SK-N-SH treated with all-trans-retinoic acid at 6 μM for 48 hours (cell line): Measurements from ENCODE around the gene CLCN6.

ENCODE experiments used
- ATAC-seq: fragments of 200-7000 bp; cut with Tn5 transposase; 3 replicates; pipeline ENCODE4 v1.9.1; 2020; ENCODE audit warnings: mild to moderate bottlenecking, moderate library complexity
- BACH2 ChIP-seq: fragments of 250-450 bp; sonication (Bioruptor Pico); IDR thresholded peaks from 2 replicates; pipeline ENCODE4 v1.9.0; 2021; ENCODE audit warnings: mild to moderate bottlenecking, borderline replicate concordance
- ESRRG ChIP-seq: fragments of 250-450 bp; sonication (Bioruptor Pico); IDR thresholded peaks from 2 replicates; pipeline ENCODE4 v1.6.1; 2021; ENCODE audit warnings: mild to moderate bottlenecking
- ISL1 ChIP-seq: fragments of 250-450 bp; sonication (Bioruptor Pico); IDR thresholded peaks from 2 replicates; pipeline ENCODE4 v2.1.2; 2022; ENCODE audit warnings: mild to moderate bottlenecking, moderate library complexity
- PPARA ChIP-seq: fragments of 250-450 bp; sonication (Bioruptor Pico); IDR thresholded peaks from 2 replicates; pipeline ENCODE4 v1.5.0; 2020; ENCODE audit warnings: mild to moderate bottlenecking, borderline replicate concordance
- SNAI2 ChIP-seq: fragments of 250-450 bp; sonication (Bioruptor Pico); IDR thresholded peaks from 2 replicates; pipeline ENCODE4 v1.5.0; 2020; ENCODE audit warnings: mild to moderate bottlenecking, moderate library complexity
- TCF4 ChIP-seq: fragments of 250-450 bp; sonication (Bioruptor Pico); IDR thresholded peaks from 2 replicates; pipeline ENCODE4 v1.8.0; 2021; ENCODE audit warnings: mild to moderate bottlenecking, moderate library complexity, borderline replicate concordance
- ZC3H10 ChIP-seq: fragments of 250-450 bp; sonication (Bioruptor Pico); IDR thresholded peaks from 2 replicates; pipeline ENCODE4 v1.5.1; 2021; ENCODE audit warnings: mild to moderate bottlenecking, moderate library complexity
- ZFP30 ChIP-seq: fragments of 450-650 bp; formaldehyde crosslinking; IDR thresholded peaks from 2 replicates; pipeline ENCODE4 v1.5.0; 2022; ENCODE audit warnings: mild to moderate bottlenecking, moderate library complexity
- ZNF565 ChIP-seq: fragments of 450-650 bp; formaldehyde crosslinking; conservative IDR thresholded peaks from 2 replicates; pipeline ENCODE4 v1.5.0; 2020; ENCODE audit warnings: low read depth, mild to moderate bottlenecking, moderate library complexity
- ZNF70 ChIP-seq: fragments of 450-650 bp; formaldehyde crosslinking; IDR thresholded peaks from 2 replicates; pipeline ENCODE4 v1.5.0; 2020; ENCODE audit warnings: mild to moderate bottlenecking, moderate library complexity
- ZNF8 ChIP-seq: fragments of 450-650 bp; formaldehyde crosslinking; IDR thresholded peaks from 2 replicates; pipeline ENCODE4 v1.5.0; 2020; ENCODE audit warnings: mild to moderate bottlenecking, moderate library complexity
- TF ChIP-seq, protein P1 (sequence below): fragments of 250-450 bp; sonication (Bioruptor Pico); IDR thresholded peaks from 2 replicates; pipeline ENCODE4 v1.5.1; 2021; ENCODE audit warnings: mild to moderate bottlenecking, moderate library complexity
- TF ChIP-seq, protein P2 (sequence below): fragments of 250-450 bp; sonication (Bioruptor Pico); IDR thresholded peaks from 2 replicates; pipeline ENCODE4 v1.5.0; 2020; ENCODE audit warnings: mild to moderate bottlenecking, moderate library complexity
- TF ChIP-seq, protein P3 (sequence below): fragments of 250-450 bp; sonication (Bioruptor Pico); IDR thresholded peaks from 2 replicates; pipeline ENCODE4 v1.8.0; 2021; ENCODE audit warnings: low read depth, mild to moderate bottlenecking, moderate library complexity, borderline replicate concordance
- TF ChIP-seq, protein P4 (sequence below): fragments of 250-450 bp; sonication (Bioruptor Pico); IDR thresholded peaks from 2 replicates; pipeline ENCODE4 v1.5.1; 2020; ENCODE audit warnings: low read depth, mild to moderate bottlenecking, moderate library complexity

CLCN6 gene

DNA sequence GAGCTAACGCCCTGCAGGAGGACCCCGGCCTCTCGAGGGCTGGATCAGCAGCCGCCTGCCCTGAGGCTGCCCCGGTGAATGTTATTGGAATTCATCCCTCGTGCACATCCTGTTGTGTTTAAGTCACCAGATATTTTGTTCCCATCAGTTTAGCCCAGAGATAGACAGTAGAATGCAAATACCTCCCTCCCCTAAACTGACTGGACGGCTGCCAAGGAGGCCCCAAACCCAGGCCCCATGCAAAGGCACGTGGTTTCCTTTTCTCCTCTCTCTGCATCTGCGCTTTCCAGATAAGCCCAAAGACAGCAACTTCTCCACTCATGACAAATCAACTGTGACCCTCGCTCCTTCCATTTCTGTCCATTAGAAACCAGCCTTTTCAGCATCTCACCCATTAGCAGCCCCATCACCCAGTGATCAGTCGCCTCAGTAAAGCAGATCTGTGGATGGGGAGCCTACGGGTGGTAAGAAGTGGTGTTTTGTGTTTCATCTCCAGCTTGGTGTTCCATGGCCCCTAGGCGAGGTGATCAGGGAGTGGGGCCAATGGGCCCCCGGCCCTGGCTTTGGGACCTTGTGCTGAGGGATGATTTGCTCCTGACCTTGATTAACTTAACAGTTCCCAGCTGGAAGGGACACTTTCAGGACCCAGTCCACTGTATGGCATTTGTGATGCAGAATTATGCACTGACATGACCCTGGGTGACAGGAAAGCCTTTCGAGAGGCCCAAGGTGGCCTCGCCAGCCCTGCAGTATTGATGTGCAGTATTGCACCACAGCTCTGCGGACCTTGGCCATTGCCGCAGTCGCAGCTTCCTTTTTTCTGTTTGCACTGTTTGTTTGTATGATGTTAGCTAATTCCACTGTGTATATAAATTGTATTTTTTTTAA is 36.4 kb downstream of the CLCN6 start:
- TF ChIP-seq ZFP30 = no peak
- TF ChIP-seq ESRRG (CRISPR knock-in tag) = no peak
- no peak for TF ChIP-seq ZNF565 (CRISPR knock-in tag)
- peak; percentile 55; the same call in 1 of the 2 replicates for TF ChIP-seq TCF4 (CRISPR knock-in tag)
- TF ChIP-seq, protein P1, sequence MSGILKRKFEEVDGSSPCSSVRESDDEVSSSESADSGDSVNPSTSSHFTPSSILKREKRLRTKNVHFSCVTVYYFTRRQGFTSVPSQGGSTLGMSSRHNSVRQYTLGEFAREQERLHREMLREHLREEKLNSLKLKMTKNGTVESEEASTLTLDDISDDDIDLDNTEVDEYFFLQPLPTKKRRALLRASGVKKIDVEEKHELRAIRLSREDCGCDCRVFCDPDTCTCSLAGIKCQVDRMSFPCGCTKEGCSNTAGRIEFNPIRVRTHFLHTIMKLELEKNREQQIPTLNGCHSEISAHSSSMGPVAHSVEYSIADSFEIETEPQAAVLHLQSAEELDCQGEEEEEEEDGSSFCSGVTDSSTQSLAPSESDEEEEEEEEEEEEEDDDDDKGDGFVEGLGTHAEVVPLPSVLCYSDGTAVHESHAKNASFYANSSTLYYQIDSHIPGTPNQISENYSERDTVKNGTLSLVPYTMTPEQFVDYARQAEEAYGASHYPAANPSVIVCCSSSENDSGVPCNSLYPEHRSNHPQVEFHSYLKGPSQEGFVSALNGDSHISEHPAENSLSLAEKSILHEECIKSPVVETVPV = no peak
- no peak for TF ChIP-seq ZNF70 (CRISPR knock-in tag)
- ATAC-seq = no peak

DNA sequence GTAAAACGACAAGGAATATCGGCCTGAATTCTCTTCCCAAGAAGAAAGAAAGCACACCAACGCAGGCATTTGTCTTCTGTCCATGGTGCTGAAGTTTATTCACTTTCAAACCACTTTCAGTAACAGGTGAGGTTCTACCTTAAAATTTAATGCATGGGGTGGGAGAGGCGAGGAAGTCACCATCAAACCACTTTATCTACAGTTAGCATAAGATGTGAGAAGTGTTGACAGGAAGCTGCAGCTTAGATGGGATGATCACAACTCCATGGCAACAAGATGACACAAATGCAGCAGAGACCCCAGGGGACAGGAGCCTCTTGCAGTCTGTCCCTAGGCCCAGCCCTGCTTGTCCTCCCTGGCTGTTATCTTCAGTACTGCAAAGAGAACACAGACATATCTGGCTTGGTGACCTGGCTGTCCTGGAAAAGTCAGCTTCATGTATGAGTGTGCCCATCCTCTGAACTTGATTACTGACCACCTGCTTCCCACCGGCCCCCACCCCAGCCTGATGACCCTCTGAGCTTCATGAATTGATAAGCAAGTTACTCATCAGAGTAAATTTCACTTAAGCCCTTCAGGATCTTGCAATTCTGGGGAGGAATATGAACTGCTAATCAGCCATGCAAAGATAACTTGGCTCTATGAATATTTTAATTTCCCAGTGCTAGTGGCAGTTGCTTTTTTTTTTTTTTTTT is 39.8 kb downstream of the CLCN6 start:
- TF ChIP-seq, protein P2, sequence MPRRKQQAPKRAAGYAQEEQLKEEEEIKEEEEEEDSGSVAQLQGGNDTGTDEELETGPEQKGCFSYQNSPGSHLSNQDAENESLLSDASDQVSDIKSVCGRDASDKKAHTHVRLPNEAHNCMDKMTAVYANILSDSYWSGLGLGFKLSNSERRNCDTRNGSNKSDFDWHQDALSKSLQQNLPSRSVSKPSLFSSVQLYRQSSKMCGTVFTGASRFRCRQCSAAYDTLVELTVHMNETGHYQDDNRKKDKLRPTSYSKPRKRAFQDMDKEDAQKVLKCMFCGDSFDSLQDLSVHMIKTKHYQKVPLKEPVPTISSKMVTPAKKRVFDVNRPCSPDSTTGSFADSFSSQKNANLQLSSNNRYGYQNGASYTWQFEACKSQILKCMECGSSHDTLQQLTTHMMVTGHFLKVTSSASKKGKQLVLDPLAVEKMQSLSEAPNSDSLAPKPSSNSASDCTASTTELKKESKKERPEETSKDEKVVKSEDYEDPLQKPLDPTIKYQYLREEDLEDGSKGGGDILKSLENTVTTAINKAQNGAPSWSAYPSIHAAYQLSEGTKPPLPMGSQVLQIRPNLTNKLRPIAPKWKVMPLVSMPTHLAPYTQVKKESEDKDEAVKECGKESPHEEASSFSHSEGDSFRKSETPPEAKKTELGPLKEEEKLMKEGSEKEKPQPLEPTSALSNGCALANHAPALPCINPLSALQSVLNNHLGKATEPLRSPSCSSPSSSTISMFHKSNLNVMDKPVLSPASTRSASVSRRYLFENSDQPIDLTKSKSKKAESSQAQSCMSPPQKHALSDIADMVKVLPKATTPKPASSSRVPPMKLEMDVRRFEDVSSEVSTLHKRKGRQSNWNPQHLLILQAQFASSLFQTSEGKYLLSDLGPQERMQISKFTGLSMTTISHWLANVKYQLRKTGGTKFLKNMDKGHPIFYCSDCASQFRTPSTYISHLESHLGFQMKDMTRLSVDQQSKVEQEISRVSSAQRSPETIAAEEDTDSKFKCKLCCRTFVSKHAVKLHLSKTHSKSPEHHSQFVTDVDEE (CRISPR knock-in tag) = no peak
- TF ChIP-seq ZNF70 (CRISPR knock-in tag) = 0 out of 2 replicates have a peak, but pooled peaks have one; percentile 63
- no peak; the same call in 2 of the 3 replicates for ATAC-seq

DNA sequence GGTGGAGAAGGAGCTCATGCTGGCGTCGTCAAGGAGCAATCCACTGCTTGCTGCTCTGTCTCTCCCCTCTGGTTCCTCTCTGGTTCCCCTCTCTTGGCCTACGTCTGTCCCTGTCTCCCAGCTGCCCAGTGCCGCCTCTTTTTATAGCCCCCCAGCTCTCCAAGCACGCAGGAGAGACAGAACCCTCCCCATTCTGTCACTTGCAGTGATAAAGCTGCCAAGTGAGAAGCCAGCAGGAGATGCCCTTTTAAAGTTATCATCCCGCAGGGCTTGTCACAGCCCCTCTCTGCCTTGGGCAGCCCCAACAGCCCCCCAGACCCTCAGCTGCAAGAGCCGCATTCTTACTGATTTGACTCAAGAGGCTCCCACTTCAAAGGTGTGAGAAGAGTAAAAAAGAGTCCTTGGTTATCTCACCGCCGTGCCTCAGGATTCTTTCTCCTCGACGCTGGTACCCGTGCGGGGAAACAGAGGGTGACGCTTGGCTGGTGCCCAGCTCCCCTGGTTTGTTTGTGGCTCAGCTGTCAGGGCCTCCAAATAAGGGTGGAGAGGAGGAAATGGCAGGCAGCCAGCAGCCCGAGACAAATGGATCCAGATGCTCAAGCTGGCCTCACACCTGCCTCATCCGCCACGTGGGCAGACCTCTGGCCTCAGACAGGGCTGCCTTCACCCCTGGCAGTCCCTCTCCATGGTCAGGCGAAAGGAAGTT is 41.8 kb downstream of the CLCN6 start, which contains the start of gene NPPA:
NPPA (minus strand) TSS at position 117 of the 706 bp plus-strand sequence; CDS start at position 18, 99 bp downstream.
- TF ChIP-seq ZFP30 (no peak), ISL1 (CRISPR knock-in tag) (no peak), TCF4 (CRISPR knock-in tag) (peak; percentile 68; the same call in 1 of the 2 replicates)
- TF ChIP-seq, protein P3, sequence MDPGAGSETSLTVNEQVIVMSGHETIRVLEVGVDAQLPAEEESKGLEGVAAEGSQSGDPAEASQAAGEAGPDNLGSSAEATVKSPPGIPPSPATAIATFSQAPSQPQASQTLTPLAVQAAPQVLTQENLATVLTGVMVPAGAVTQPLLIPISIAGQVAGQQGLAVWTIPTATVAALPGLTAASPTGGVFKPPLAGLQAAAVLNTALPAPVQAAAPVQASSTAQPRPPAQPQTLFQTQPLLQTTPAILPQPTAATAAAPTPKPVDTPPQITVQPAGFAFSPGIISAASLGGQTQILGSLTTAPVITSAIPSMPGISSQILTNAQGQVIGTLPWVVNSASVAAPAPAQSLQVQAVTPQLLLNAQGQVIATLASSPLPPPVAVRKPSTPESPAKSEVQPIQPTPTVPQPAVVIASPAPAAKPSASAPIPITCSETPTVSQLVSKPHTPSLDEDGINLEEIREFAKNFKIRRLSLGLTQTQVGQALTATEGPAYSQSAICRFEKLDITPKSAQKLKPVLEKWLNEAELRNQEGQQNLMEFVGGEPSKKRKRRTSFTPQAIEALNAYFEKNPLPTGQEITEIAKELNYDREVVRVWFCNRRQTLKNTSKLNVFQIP (CRISPR knock-in tag) = no peak
- TF ChIP-seq, protein P2 (CRISPR knock-in tag) = peak; percentile 54; the same call in 1 of the 2 replicates
- ATAC-seq = peak; percentile 27

DNA sequence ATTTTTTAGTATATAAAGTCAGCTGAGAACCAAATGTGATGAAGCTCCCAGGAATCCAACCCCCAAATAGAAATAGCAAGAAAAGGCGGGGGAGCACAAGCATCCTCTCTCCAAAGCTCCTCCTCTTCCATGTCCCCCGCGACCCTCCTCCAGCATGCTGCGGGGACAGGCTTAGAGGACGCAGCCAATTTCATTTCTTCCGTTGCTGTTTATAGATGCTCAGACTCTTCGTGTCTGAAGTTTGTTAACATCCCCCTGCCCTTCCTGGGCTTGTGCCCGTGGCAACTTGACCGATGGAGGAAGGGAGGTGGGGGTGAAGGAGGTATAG is 42.3 kb downstream of the CLCN6 start:
- ATAC-seq = no peak
- TF ChIP-seq ESRRG (CRISPR knock-in tag) = no peak
- TF ChIP-seq, protein P1 = no peak
- TF ChIP-seq, protein P4, sequence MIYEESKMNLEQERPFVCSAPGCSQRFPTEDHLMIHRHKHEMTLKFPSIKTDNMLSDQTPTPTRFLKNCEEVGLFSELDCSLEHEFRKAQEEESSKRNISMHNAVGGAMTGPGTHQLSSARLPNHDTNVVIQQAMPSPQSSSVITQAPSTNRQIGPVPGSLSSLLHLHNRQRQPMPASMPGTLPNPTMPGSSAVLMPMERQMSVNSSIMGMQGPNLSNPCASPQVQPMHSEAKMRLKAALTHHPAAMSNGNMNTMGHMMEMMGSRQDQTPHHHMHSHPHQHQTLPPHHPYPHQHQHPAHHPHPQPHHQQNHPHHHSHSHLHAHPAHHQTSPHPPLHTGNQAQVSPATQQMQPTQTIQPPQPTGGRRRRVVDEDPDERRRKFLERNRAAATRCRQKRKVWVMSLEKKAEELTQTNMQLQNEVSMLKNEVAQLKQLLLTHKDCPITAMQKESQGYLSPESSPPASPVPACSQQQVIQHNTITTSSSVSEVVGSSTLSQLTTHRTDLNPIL (CRISPR knock-in tag) = no peak
- no peak for TF ChIP-seq PPARA
- no peak for TF ChIP-seq ZNF8
- TF ChIP-seq ZNF565 (CRISPR knock-in tag) = no peak
- no peak for TF ChIP-seq SNAI2 (CRISPR knock-in tag)
- no peak for TF ChIP-seq BACH2 (CRISPR knock-in tag)
- TF ChIP-seq ISL1 (CRISPR knock-in tag) = no peak
- TF ChIP-seq, protein P3 (CRISPR knock-in tag) = no peak
- no peak for TF ChIP-seq ZC3H10 (CRISPR knock-in tag)
